GM23338 (cell line): ENCODE results near the gene ADAMTS13. TPM values are rescaled to one million over a fixed set of nuclear protein-coding genes. Genes with fewer than 3 reads are reported as not detected.

Experiments
- ATAC-seq: fragments of 200-7000 bp; cut with Tn5 transposase; 3 replicates; pipeline ENCODE4 v1.9.1; 2020
- DNase-seq: peaks from one replicate; pipeline ENCODE4 v3.0.0-alpha.2; 2015; ENCODE audit warnings: low spot score
- H2AFZ ChIP-seq: fragments of 200-600 bp; sonication (generic); 2 replicates; pipeline ENCODE4 v1.8.0; 2016; ENCODE audit warnings: antibody characterized with exemption, mild to moderate bottlenecking, moderate library complexity
- H3F3A ChIP-seq: fragments of 200-600 bp; sonication (generic); replicated peaks from 2 replicates; pipeline ENCODE4 v1.8.0; 2017; ENCODE audit warnings: antibody characterized with exemption, mixed run types, low read depth
- H3K27ac ChIP-seq: fragments of 200-600 bp; sonication (generic); 2 replicates; pipeline ENCODE4 v1.6.1; 2016; ENCODE audit warnings: low read depth
- H3K27me3 ChIP-seq: fragments of 200-600 bp; sonication (generic); 2 replicates; pipeline ENCODE4 v1.8.0; 2016; ENCODE audit warnings: mild to moderate bottlenecking, mixed run types, moderate library complexity; ENCODE audit not compliant: insufficient read depth
- H3K36me3 ChIP-seq: fragments of 200-600 bp; sonication (generic); 2 replicates; pipeline ENCODE4 v1.8.0; 2016; ENCODE audit warnings: mild to moderate bottlenecking; ENCODE audit not compliant: insufficient read depth
- H3K4me1 ChIP-seq: fragments of 200-600 bp; sonication (generic); 2 replicates; pipeline ENCODE4 v1.8.0; 2016; ENCODE audit warnings: mild to moderate bottlenecking, moderate library complexity; ENCODE audit not compliant: insufficient read depth
- H3K4me2 ChIP-seq: fragments of 200-600 bp; sonication (generic); 2 replicates; pipeline ENCODE4 v1.7.1; 2017; ENCODE audit warnings: mixed run types
- H3K4me3 ChIP-seq: fragments of 200-600 bp; sonication (generic); 2 replicates; pipeline ENCODE4 v1.6.1; 2016; ENCODE audit warnings: mixed run types
- H3K79me2 ChIP-seq: fragments of 200-600 bp; sonication (generic); replicated peaks from 2 replicates; pipeline ENCODE4 v1.8.0; 2017; ENCODE audit warnings: mild to moderate bottlenecking; ENCODE audit not compliant: insufficient read depth
- H3K9me2 ChIP-seq: fragments of 200-600 bp; sonication (generic); 2 replicates; pipeline ENCODE4 v1.8.0; 2017; ENCODE audit not compliant: insufficient read depth
- H4K20me1 ChIP-seq: fragments of 200-600 bp; sonication (generic); replicated peaks from 2 replicates; pipeline ENCODE4 v1.8.0; 2017; ENCODE audit warnings: mild to moderate bottlenecking; ENCODE audit not compliant: insufficient read depth
- H3K27ac Mint-ChIP-seq: 2 replicates; pipeline ENCODE4 v1.8.0; 2020; ENCODE audit warnings: inconsistent platforms, mild to moderate bottlenecking, moderate library complexity, mixed read lengths
- H3K27me3 Mint-ChIP-seq: 3 replicates; pipeline ENCODE4 v1.8.0; 2022; ENCODE audit warnings: low read depth, mild to moderate bottlenecking, moderate library complexity, mixed read lengths, inconsistent platforms; ENCODE audit not compliant: insufficient read depth, poor library complexity
- H3K36me3 Mint-ChIP-seq: 3 replicates; pipeline ENCODE4 v1.8.0; 2021; ENCODE audit warnings: low read depth, mild to moderate bottlenecking, inconsistent platforms, moderate library complexity, mixed read lengths
- H3K4me1 Mint-ChIP-seq: 3 replicates; pipeline ENCODE4 v1.8.0; 2020; ENCODE audit warnings: mild to moderate bottlenecking, inconsistent platforms, mixed read lengths
- H3K4me3 Mint-ChIP-seq: 3 replicates; pipeline ENCODE4 v1.8.0; 2021; ENCODE audit warnings: moderate library complexity, mild to moderate bottlenecking, inconsistent platforms, mixed read lengths
- H3K9me3 Mint-ChIP-seq: 3 replicates; pipeline ENCODE4 v1.8.0; 2020; ENCODE audit warnings: moderate library complexity, mild to moderate bottlenecking, inconsistent platforms, mixed read lengths
- CREB1 ChIP-seq: fragments of 250-450 bp; sonication (Bioruptor Pico); IDR thresholded peaks from 2 replicates; pipeline ENCODE4 v1.5.0; 2020; ENCODE audit warnings: low read depth, mild to moderate bottlenecking, moderate library complexity
- CTCF ChIP-seq, 2 experiments: fragments of 200-600 bp in 1 of 2; sonication (generic) in 1 of 2; conservative IDR thresholded peaks; 2 replicates each; pipeline versions ENCODE4 v1.5.1 to v1.6.1; 2016 to 2017; ENCODE audit warnings: antibody characterized with exemption in 2 of 2, low read depth in 2 of 2, mild to moderate bottlenecking in 2 of 2, moderate library complexity in 1 of 2
- JUNB ChIP-seq: IDR thresholded peaks from one replicate; pipeline ENCODE4 v1.6.1; 2016; ENCODE audit warnings: antibody characterized with exemption; ENCODE audit not compliant: unreplicated experiment
- NANOG ChIP-seq: IDR thresholded peaks from 2 replicates; pipeline ENCODE4 v1.6.1; 2016; ENCODE audit warnings: antibody characterized with exemption, borderline replicate concordance
- STAT1 ChIP-seq: IDR thresholded peaks from one replicate; pipeline ENCODE4 v1.6.1; 2016; ENCODE audit warnings: antibody characterized with exemption; ENCODE audit not compliant: unreplicated experiment
- ZNF114 ChIP-seq: fragments of 250-450 bp; sonication (Bioruptor Pico); IDR thresholded peaks from 2 replicates; pipeline ENCODE4 v1.5.0; 2020; ENCODE audit warnings: mild to moderate bottlenecking, moderate library complexity
- polyA plus RNA-seq: library from polyadenylated mRNA; unstranded; fragments of >200 nt; fragmentation: Nextera tagmentation; extraction: Ambion mirVana; gene quantifications from 2 replicates; pipeline ENCODE4 v1.2.1, GENCODE V29; 2016
- total RNA-seq: library from RNA; depleted of rRNA; stranded (reverse); fragments of >200 nt; shearing (Covaris generic); gene quantifications from 2 replicates; pipeline ENCODE4 v1.2.3, GENCODE V29; 2014

Gene ADAMTS13
- total and polyA plus RNA-seq, 2 experiments from 2014 or later: 6.0 TPM

GRCh38 chr9:133499892-133500270 lies 77.7 kb downstream of the ADAMTS13 start:
- no peak for TF ChIP-seq NANOG
- TF ChIP-seq CTCF (conservative IDR thresholded peaks at IDR 0.05; ENCODE audit: low read depth in 2 of 2): no peak
- no peak for TF ChIP-seq JUNB
- TF ChIP-seq ZNF114 (CRISPR knock-in tag): no peak
- no peak for TF ChIP-seq CREB1 (CRISPR knock-in tag)
- Histone ChIP-seq H3K27ac (no peak overlapping the region), H3K27me3 (no peaks in the 10 kb centered on the region), H2AFZ (no peak overlapping the region), H3K4me2 (no peak overlapping the region), H3F3A (no peaks in the 10 kb centered on the region; the same call in 1 of the 2 replicates), H3K36me3 (no peaks in the 10 kb centered on the region), H4K20me1 (no peaks in the 10 kb centered on the region), H3K9me2 (no peaks in the 10 kb centered on the region), H3K4me3 (no peak overlapping the region), H3K79me2 (no peaks in the 10 kb centered on the region), H3K4me1 (no peaks in the 10 kb centered on the region)
- Mint-ChIP-seq H3K27ac (no peak overlapping the region), H3K27me3 (peaks cover 8% of the 10 kb centered on the region), H3K36me3 (peaks cover 3% of the 10 kb centered on the region; the same call in 2 of the 3 replicates), H3K9me3 (peaks cover 32% of the 10 kb centered on the region), H3K4me3 (no peak overlapping the region), H3K4me1 (no peaks in the 10 kb centered on the region)
- DNase-seq (no peak), ATAC-seq (no peak)

GRCh38 chr9:133502112-133502511 lies 79.9 kb downstream of the ADAMTS13 start:
- H4K20me1 ChIP-seq: no peaks in the 10 kb centered on the region
- peaks cover 3% of the 10 kb centered on the region; the same call in 1 of the 3 replicates for H3K36me3 Mint-ChIP-seq
- H3K4me1 ChIP-seq: no peaks in the 10 kb centered on the region
- H3K4me3 Mint-ChIP-seq: no peak overlapping the region
- no peaks in the 10 kb centered on the region for H3F3A ChIP-seq
- no peaks in the 10 kb centered on the region for H3K36me3 ChIP-seq
- no peak overlapping the region for H3K27ac Mint-ChIP-seq
- H3K27ac ChIP-seq: no peak overlapping the region
- H3K27me3 Mint-ChIP-seq: peaks cover 8% of the 10 kb centered on the region
- no peak overlapping the region for H3K4me2 ChIP-seq
- no peak overlapping the region for H2AFZ ChIP-seq
- no peaks in the 10 kb centered on the region for H3K4me1 Mint-ChIP-seq
- TF ChIP-seq JUNB: no peak
- TF ChIP-seq STAT1: no peak
- no peak for TF ChIP-seq CTCF (conservative IDR thresholded peaks at IDR 0.05; ENCODE audit: low read depth in 2 of 2)
- no peaks in the 10 kb centered on the region for H3K79me2 ChIP-seq
- H3K4me3 ChIP-seq: no peak overlapping the region
- no peak for ATAC-seq
- no peak for DNase-seq
- no peaks in the 10 kb centered on the region for H3K9me2 ChIP-seq
- H3K27me3 ChIP-seq: no peaks in the 10 kb centered on the region
- peaks cover 32% of the 10 kb centered on the region for H3K9me3 Mint-ChIP-seq
